Activated CD4-positive, alpha-beta T cell treated with anti-CD3 and anti-CD28 coated beads, Interleukin-2, Interleukin-6, amounts not matched to agents 100 ng/mL and 50 ng/mL, durations not matched to agents 16 hours and 8 hours (primary cell): ENCODE measurements around the gene SLC22A12.
"Not testable (repeated sequence)": the region's sequence is repeated elsewhere in the genome, so short reads cannot be mapped to it uniquely, and the experiment has no call there.

Experiments
- DNase-seq: peaks from one replicate; pipeline ENCODE4 v3.0.0-alpha.2; 2020

SLC22A12 gene

DNA sequence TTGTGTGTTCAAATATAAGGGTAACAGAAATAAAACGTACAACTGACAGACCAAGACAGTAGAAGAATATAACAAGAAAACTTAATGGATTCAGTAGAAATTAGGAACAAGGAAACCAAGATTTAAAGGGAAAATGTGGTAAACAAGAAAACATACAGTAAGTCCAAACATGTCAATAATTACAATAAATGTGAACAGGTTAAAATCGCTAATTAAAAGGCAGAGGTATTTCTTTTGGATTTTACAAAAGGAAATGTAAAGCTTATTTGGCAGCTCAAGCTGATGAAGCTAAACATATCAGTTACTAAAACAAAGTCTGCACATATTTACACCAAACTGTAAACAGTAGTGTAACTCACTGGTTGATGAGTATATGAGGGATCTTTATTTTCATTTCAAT, 2.3 kb upstream of the SLC22A12 start:
- DNase-seq, result no peak

DNA sequence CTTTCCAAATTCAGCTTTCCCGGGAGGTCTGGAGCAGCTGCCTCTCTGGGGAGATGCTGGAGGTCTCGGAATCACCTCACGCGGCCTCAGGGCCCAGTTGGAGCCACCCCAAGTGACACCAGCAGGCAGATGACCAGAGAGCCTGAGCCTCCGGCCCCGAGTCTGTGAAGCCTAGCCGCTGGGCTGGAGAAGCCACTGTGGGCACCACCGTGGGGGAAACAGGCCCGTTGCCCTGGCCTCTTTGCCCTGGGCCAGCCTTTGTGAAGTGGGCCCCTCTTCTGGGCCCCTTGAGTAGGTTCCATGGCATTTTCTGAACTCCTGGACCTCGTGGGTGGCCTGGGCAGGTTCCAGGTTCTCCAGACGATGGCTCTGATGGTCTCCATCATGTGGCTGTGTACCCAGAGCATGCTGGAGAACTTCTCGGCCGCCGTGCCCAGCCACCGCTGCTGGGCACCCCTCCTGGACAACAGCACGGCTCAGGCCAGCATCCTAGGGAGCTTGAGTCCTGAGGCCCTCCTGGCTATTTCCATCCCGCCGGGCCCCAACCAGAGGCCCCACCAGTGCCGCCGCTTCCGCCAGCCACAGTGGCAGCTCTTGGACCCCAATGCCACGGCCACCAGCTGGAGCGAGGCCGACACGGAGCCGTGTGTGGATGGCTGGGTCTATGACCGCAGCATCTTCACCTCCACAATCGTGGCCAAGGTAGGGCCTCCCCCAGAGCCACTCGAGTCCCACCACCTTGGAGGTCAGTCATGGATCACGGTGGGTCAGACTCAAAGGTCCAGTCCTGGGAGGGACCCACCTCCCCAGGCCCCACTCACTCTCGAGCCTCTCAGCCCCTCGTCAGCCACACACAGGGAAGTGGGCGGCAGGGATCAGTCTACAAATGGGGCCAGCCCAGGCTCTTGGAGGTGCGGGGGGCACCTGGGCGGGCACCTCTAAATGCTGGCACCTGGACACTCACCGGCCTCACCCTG, 525 bp downstream of the SLC22A12 start:
- DNase-seq, result no peak

DNA sequence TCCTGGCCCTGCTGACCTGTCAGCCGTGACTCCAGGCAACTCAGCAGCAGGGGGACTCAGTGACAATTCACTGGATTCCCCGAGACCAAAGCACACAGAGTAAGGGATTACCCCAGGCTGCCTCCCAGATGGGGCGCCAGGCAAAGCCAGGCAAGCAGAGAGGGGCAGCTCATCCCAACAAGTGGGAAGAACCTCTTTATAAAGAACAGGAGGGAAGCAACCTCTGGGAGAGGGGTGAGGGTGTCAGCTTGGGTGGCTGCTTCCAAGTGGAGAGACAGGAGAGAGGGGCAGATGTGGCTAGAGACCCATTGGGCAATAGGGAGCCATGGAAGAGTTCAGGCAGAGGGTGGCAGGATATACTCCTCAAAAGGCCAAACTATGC, 1.2 kb downstream of the SLC22A12 start:
- DNase-seq, result no peak

DNA sequence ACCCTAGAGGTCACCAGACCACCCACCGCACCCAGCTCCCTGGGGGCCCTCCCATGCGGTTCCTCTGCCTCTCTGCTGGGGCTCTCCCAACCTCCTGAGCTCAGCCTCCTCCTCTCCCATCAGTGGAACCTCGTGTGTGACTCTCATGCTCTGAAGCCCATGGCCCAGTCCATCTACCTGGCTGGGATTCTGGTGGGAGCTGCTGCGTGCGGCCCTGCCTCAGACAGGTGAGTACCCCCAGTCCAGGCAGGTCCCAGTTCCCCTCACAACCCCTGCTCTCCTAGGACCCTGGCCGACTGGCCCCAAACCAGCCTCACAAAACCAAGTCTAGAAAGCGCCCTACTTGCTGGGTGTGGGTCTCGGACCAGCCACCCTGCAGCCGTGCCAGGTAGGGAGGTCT, 1.6 kb downstream of the SLC22A12 start:
- no peak for DNase-seq

DNA sequence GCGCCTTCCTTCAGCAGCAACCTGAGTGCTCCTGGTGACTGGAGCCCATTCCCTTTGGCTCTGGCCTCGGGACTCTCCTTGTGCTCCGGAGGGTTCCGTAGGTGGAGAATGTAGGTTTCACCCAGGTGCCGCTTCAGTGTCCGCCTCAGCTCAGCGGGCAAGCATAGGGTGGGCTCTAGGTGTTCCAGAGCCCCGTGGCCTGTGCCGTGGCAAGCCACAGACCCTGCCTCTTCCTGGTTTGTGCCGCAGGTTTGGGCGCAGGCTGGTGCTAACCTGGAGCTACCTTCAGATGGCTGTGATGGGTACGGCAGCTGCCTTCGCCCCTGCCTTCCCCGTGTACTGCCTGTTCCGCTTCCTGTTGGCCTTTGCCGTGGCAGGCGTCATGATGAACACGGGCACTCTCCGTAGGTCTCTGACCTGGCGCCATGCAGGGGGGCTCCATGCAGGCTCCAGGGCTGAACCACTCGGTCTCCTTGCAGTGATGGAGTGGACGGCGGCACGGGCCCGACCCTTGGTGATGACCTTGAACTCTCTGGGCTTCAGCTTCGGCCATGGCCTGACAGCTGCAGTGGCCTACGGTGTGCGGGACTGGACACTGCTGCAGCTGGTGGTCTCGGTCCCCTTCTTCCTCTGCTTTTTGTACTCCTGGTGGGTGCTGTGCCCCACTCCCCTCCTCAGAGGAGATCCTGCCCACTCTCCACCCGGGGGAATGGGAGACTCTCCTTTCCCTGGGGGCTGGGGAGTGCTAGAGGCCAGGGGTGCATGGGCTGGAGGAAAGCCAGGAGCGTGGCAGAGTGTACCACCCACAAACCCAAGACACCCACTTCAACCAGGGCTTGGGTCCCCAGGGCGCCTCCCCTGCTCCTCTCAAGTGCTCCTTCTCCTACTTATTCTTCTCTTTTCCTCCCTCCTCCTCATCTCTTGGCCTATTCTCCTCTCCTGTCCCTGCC, 2.4 kb downstream of the SLC22A12 start:
- DNase-seq, result no peak

DNA sequence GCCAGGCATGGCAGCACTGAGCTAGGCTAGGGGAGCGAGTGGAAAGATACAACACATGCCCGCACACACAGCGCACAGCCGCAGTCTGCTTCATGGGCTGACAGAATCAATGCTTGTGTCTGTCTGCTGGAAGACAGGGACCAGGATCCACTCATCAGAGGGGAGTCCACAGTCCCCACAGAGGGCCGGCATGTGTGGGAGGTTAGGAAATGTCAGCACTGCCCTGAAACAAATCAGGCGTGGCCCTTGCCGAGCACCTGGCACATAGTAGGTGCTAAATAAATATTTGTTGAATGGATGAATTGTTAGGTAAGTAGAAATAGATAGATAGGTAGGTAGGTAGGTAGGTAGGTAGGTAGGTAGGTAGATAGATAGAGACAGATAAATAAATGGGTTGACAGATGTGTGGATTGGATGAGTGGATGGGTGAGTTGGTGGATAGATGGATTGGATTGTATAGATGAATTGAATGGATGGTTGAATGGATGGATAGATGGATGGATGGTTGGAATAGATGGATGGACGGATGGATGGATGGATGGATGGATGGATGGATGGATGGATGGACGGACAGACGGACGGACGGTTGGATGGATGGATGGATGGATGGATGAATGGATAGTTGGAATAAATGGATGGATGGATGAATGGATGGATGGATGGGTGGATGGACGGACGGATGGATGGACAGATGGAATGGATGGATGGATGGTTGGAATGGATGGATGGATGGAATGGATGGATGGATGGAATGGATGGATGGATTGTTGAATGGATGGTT, 3.3 kb downstream of the SLC22A12 start:
- no peak for DNase-seq

DNA sequence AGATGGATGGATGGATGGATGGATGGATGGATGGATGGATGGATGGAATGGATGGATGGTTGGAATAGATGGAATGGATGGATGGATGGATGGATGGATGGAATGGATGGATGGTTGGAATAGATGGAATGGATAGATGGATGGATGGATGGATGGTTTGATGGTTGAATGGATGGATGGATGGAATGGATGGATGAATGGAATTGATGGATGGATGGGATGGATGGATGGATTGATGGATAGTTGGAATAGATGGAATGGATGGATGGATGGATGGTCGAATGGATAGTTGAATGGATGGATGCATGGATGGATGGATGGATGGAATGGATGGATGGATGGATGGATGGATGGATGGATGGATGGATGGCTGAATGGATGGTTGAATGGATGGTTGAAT, 4.9 kb downstream of the SLC22A12 start:
- DNase-seq, result not testable (repeated sequence)

DNA sequence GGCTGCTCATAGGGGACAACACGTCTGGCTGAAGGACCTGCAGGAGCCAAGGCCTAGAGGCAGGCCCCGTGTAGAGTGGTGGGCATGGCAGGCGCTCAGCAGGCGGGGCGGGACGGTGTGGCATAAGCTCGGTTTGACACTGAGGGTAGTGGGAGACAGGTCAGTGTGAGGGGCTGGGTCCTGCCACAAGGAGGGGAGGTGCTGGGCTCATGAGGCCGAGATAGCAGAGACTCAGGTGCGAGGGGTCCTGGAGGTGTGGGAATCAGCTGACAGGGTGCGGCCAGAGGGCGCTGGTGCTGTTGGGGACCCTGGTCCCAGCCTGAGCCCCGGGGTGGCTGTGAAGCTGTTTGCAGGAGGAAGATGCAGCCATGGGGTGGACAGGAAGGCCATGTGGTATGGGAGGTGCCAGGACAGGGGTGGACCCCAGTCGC, 6.7 kb downstream of the SLC22A12 start:
- DNase-seq, result no peak

DNA sequence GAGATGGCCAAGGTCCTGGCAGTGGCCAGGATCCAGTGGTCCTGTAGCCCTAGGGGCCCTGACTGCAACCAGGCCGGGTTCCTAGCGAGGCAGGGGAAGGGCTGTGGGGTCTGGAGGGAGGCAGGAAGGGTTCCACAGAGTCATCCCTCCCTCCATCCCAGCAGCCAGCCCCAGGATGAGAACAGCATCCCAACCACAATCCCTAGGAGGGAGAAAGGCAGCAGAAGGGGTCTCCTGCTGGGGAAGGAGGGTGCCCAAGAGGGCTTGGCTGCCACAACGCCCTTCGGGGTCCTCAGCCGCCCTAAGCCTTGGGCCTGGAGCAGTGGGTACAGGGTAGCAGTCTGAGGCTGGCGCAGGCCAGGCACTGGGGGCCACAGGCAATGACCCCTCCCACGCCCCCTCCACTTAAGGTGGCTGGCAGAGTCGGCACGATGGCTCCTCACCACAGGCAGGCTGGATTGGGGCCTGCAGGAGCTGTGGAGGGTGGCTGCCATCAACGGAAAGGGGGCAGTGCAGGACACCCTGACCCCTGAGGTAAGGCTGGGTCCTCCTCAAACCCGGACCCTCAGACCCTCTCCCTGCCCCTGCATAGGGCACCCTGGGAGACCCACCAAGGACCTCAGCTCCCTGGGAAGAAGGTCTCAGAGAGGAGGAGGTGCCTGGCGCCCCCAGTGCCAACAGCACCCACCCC, 7.2 kb downstream of the SLC22A12 start:
- DNase-seq, result no peak

DNA sequence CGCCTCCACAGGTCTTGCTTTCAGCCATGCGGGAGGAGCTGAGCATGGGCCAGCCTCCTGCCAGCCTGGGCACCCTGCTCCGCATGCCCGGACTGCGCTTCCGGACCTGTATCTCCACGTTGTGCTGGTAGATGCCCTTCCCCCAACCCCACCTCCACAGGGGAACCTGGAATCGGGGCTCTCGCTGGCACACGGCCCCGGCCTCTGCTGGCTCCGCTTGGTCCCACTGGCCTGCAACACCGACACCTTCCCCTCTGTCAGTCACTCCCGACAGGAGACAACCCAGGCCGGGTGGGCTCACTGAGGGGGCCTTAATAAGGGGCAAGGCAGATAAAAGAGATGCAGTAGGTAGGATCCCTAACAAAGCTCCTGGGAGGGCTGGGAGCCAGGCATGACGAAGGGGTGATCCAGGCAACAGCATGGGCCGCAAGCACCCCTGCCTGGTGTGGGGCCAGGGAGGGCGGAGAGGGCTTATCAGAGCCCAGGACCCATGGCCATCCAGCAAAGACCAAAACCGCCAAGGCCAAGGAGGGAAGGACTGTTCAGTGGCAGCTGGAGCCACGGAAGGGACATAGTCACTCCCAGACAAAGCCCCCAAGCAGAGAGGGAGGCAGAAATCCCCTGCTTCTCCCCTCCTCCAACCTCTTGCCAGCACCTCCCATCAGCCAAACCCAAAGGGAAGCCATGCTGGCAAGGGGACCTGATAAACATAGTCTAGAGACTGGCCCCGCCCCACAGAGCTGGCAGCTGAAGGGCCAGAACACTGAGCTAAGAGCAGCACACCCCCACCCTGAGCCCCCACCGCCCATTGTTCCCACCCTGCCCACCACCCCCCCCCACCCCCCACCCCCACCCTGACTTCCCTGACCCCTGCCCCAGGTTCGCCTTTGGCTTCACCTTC, 8.0 kb downstream of the SLC22A12 start:
- no peak for DNase-seq

DNA sequence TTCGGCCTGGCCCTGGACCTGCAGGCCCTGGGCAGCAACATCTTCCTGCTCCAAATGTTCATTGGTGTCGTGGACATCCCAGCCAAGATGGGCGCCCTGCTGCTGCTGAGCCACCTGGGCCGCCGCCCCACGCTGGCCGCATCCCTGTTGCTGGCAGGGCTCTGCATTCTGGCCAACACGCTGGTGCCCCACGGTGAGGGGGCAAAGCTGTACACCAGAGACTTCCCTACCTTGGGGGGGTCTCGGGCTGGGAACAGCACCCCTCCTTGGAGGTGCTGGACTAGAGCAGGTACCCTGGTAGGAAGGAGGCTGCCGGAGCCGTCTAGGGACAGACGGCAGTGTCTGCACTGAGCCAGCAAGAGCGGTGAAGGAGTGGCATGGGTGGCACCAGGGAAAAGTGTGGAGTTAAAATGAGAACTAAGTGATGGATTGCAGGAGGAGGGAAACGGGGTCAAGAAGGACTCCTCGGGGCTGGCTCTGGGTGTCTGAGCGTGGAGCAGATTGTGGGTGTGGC, 8.7 kb downstream of the SLC22A12 start:
- DNase-seq, result no peak

DNA sequence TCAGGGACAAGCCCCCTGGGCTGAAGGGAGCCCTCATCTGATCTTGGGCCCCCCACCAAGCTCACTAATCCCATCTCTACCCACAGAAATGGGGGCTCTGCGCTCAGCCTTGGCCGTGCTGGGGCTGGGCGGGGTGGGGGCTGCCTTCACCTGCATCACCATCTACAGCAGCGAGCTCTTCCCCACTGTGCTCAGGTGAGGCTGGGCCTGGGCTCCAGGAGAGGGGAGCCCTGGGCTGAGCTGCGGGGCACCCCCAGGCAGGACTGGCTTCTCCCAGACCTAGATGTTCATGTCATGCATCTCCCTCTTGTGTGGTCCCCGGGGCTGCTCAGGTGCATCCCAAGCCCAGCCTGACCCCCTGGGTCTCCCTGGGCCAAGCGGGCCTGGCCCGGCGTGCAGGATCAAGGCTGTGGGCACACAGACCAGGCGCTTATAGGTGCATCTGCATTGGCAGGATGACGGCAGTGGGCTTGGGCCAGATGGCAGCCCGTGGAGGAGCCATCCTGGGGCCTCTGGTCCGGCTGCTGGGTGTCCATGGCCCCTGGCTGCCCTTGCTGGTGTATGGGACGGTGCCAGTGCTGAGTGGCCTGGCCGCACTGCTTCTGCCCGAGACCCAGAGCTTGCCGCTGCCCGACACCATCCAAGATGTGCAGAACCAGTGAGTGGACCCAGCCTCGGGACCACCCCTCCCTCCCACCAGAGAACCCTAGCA, 9.4 kb downstream of the SLC22A12 start:
- DNase-seq, result no peak

DNA sequence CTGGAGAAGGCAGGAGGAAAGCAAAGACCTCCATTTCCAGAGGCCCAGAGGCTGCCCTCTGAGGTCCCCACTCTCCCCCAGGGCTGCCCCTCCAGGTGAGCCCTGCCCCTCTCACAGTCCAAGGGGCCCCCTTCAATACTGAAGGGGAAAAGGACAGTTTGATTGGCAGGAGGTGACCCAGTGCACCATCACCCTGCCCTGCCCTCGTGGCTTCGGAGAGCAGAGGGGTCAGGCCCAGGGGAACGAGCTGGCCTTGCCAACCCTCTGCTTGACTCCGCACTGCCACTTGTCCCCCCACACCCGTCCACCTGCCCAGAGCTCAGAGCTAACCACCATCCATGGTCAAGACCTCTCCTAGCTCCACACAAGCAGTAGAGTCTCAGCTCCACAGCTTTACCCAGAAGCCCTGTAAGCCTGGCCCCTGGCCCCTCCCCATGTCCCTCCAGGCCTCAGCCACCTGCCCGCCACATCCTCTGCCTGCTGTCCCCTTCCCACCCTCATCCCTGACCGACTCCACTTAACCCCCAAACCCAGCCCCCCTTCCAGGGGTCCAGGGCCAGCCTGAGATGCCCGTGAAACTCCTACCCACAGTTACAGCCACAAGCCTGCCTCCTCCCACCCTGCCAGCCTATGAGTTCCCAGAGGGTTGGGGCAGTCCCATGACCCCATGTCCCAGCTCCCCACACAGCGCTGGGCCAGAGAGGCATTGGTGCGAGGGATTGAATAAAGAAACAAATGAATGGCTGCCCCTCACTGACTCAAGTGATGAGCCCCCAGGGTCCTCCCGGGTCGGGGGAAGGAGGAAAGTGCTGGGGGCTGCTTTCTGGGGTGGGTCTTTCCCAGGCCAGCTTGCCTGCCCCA, 10.8 kb downstream of the SLC22A12 start:
- no peak for DNase-seq

DNA sequence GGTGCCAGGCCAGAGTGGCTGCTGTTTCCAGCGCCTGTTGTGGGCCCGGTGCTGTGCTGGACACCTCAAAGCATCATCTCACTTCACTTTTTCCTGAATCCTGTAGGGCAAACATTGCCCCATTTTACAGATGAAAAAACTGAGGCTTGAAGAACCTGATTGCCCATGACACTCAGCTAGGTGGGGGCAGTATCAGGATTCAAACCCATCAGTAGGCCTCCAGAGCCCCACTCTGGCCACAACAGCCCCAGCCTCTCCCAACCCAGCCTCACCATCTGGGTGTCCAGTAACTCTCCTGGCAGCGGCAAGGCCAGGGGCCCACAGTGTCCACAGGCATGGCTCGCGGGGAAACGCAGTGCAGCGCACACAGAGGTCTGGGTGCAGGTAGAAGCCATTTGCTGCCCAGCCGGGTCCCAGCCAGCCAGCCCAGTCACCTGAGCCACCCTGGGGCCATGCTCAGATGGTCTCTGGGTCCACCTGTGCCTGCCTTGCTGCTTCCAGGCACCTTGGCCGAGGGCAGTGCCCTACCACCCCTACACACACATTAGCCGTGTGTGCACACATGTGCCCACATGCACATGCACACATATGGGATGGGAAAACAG, 11.5 kb downstream of the SLC22A12 start:
- no peak for DNase-seq

DNA sequence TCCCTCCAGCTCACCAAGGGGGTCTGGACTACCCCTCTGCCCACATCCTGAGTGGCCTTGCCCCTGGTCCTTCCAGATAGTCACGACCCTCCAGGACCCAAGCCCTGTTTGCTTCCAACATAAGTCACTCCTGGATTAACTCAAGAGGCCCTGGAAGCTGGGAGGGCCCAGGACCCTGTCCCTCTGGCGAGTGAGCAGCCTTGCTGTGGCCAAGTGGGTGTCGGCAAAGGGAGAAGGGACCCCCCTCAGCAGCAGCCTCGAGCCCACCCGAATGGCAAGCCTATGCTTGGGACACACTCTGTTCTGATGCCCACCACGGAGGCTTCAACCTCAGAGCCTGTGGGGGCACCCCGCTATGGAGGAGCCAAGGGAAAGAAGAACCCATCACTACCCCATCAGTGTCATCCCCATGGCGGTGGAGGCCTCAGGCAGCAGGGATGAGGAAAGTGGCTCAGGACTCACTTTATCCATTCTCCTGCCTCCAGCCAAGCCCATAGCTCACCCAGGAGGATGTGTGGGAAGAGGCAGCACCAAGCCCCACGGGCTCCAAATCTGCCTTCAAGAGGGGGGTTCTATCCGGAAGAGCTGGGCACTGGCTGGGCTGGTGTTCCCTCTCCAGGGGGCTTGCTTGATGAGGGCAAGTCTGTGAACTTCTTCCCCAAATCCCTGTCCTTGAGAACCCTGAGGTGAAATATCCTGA, 12.5 kb downstream of the SLC22A12 start:
- no peak for DNase-seq

DNA sequence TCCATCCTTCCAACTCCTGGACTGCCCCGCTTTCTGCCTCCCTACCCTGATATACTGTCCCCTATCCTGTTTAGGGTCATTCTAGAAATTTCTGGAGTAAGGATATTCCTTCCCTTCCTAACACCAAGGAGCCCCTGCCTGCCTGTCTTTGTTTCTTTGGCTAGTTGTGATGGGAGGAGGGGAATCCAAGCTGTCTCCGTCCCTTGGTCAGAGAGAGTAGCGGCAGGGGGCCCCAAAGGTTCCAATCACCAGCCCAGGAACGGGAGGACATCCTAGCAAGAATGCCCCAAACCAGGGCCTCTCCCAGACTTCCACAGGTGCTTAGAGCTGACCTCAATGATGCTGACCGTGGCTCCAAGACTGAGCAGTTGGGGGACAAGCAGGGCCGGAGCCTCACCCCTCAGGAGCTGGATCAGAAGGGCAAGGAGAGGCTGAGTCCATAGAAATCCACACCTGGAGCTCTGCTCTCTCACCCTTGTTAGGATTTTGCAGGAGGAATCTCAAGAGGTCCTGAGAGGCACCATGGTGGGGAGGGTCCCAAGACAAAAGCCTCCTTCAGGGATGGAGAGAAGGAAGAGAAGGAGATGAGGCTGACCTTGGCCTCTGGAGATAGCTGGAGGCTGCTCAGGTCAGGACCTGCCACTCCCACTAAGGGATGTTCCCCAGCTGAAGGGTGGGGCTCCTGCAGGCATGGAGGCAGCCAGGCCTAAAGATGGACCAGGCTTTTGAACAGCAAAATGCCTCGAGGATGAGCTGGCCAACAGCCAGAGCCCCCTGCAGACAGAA, 13.6 kb downstream of the SLC22A12 start:
- DNase-seq, result no peak

DNA sequence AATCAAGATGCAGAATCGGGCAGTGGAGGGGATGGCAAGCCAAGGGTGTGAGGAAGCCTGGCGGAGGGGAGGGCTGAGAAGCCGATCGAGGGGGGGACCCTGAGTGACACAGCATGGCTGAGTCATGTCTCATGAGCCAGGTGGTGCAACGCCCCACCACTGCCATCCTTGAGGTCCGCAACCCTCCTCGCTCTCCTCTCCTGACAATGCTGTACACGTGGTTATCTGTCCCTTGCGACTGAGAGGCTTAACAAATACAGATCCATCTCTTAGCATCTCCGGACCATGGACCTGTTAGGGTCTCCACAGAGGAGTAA, 14.2 kb downstream of the SLC22A12 start:
- no peak for DNase-seq
